Smooth muscle cell (in vitro differentiated cells): Measurements from ENCODE around the gene SDC3. TPM values are rescaled to one million over a fixed set of nuclear protein-coding genes. Genes with fewer than 3 reads are reported as not detected.

Experiments
- DNase-seq: peaks from one replicate; lab custom pipeline; 2025; ENCODE audit not compliant: unreplicated experiment; lab: John Stamatoyannopoulos, UW
- H2AFZ ChIP-seq: fragments of 200-600 bp; sonication (generic); 2 replicates; pipeline ENCODE4 v1.6.0; 2016; ENCODE audit warnings: antibody characterized with exemption, low read depth, mild to moderate bottlenecking
- H3F3A ChIP-seq: fragments of 200-600 bp; sonication (generic); 2 replicates; pipeline ENCODE4 v1.6.0; 2017; ENCODE audit warnings: antibody characterized with exemption, low read depth
- H3K27ac ChIP-seq: fragments of 200-600 bp; sonication (generic); 2 replicates; pipeline ENCODE4 v1.5.1; 2016; ENCODE audit warnings: low read depth, mild to moderate bottlenecking
- H3K27me3 ChIP-seq: fragments of 200-600 bp; sonication (generic); 2 replicates; pipeline ENCODE4 v1.6.1; 2016; ENCODE audit warnings: low read depth, mild to moderate bottlenecking
- H3K36me3 ChIP-seq: fragments of 200-600 bp; sonication (generic); 2 replicates; pipeline ENCODE4 v1.5.1; 2016; ENCODE audit warnings: low read depth
- H3K4me1 ChIP-seq: fragments of 200-600 bp; sonication (generic); 2 replicates; pipeline ENCODE4 v1.5.1; 2016; ENCODE audit warnings: low read depth
- H3K4me2 ChIP-seq: fragments of 200-600 bp; sonication (generic); 2 replicates; pipeline ENCODE4 v1.6.0; 2016; ENCODE audit warnings: mild to moderate bottlenecking
- H3K4me3 ChIP-seq: fragments of 200-600 bp; sonication (generic); 2 replicates; pipeline ENCODE4 v1.5.1; 2016; ENCODE audit warnings: mild to moderate bottlenecking
- H3K79me2 ChIP-seq: fragments of 200-600 bp; sonication (generic); 2 replicates; pipeline ENCODE4 v1.6.0; 2016; ENCODE audit warnings: low read depth, mild to moderate bottlenecking
- H3K9ac ChIP-seq: fragments of 200-600 bp; sonication (generic); 2 replicates; pipeline ENCODE4 v1.6.0; 2016; ENCODE audit warnings: low read depth
- H3K9me3 ChIP-seq: fragments of 200-600 bp; sonication (generic); replicated peaks from 2 replicates; pipeline ENCODE4 v1.5.1; 2016; ENCODE audit warnings: low read depth
- H4K20me1 ChIP-seq: fragments of 200-600 bp; sonication (generic); 2 replicates; pipeline ENCODE4 v1.6.0; 2016; ENCODE audit warnings: low read depth
- WGBS: methylation state at CpG from one replicate; pipeline ENCODE4 v1.1.7; 2016; ENCODE audit warnings: low lambda C conversion rate; 5-methylcytosine and 5-hydroxymethylcytosine counted together
- polyA plus RNA-seq: library from polyadenylated mRNA; unstranded; fragments of >200 nt; fragmentation: Nextera tagmentation; extraction: Ambion mirVana; gene quantifications from 2 replicates; pipeline ENCODE4 v1.2.1, GENCODE V29; 2016
- total RNA-seq: library from RNA; depleted of rRNA; stranded (reverse); fragments of >200 nt; gene quantifications from 2 replicates; pipeline ENCODE4 v1.2.3, GENCODE V29; 2014
- TF ChIP-seq, protein P1 (sequence below): fragments of 200-600 bp; sonication (generic); IDR thresholded peaks from 2 replicates; pipeline ENCODE4 v1.5.1; 2017; ENCODE audit warnings: borderline replicate concordance, mild to moderate bottlenecking, antibody characterized with exemption; ENCODE audit not compliant: insufficient read depth, poor library complexity, severe bottlenecking

SDC3 gene, protein sequence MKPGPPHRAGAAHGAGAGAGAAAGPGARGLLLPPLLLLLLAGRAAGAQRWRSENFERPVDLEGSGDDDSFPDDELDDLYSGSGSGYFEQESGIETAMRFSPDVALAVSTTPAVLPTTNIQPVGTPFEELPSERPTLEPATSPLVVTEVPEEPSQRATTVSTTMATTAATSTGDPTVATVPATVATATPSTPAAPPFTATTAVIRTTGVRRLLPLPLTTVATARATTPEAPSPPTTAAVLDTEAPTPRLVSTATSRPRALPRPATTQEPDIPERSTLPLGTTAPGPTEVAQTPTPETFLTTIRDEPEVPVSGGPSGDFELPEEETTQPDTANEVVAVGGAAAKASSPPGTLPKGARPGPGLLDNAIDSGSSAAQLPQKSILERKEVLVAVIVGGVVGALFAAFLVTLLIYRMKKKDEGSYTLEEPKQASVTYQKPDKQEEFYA
- 45.8 and 46.3 TPM in 2 replicates for total RNA-seq
- 86.8 and 112 TPM in 2 replicates for polyA plus RNA-seq

DNA sequence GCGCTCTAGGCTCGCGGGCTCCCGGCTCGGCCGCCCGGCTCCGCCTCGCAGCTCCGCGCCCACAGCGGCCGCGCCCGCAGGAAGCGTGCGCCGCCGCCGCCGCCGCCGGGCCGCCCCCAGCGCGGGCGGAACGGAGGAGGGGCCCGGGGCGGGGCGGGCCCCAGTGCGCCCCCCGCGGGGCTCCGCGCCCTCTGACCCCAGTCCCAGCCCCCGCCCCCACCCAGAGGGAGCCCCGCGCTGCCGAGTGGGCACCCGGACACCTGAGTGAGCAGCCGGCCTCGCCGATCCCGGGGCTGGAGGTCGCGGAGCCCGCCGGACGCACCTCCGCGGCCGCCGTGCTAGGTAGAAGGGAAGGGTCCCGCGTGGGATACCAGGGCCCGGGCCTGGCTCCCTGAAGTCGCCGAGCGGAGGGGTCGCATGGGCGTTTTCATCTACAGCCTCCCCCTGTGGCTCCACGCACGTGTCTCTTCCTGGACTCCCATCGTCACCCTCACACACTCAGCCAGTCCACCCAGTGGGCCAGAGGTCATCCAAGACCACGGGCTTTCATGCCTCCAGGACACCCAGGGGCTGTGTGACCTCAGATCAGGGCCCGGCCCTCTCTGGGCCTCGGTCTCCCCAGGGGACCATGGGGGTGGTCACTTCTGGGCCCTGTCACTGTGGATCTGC, at the start of gene SDC3:
Gene SDC3 (minus strand): TSS at position 63 of the 669 bp plus-strand sequence. CDS start 172 bp downstream, outside the sequence.
- Histone ChIP-seq H3K36me3 (no peaks in the 10 kb centered on the region), H3K4me3 (peak within 1 kb of the TSS; percentile 67), H3K9ac (peak within 1 kb of the TSS; percentile 77), H2AFZ (peak within 1 kb of the TSS; percentile 85), H3F3A (peaks cover 12% of the 10 kb centered on the region), H3K4me1 (peaks cover 25% of the 10 kb centered on the region), H3K4me2 (peak within 1 kb of the TSS; percentile 95), H3K9me3 (no peaks in the 10 kb centered on the region), H3K79me2 (peaks cover 32% of the 10 kb centered on the region), H4K20me1 (peaks cover 37% of the 10 kb centered on the region), H3K27ac (peak within 1 kb of the TSS; percentile 44), H3K27me3 (no peaks in the 10 kb centered on the region)
- WGBS, result 12% methylated on average over 22 of the region's 68 CpGs
- TF ChIP-seq, protein P1, sequence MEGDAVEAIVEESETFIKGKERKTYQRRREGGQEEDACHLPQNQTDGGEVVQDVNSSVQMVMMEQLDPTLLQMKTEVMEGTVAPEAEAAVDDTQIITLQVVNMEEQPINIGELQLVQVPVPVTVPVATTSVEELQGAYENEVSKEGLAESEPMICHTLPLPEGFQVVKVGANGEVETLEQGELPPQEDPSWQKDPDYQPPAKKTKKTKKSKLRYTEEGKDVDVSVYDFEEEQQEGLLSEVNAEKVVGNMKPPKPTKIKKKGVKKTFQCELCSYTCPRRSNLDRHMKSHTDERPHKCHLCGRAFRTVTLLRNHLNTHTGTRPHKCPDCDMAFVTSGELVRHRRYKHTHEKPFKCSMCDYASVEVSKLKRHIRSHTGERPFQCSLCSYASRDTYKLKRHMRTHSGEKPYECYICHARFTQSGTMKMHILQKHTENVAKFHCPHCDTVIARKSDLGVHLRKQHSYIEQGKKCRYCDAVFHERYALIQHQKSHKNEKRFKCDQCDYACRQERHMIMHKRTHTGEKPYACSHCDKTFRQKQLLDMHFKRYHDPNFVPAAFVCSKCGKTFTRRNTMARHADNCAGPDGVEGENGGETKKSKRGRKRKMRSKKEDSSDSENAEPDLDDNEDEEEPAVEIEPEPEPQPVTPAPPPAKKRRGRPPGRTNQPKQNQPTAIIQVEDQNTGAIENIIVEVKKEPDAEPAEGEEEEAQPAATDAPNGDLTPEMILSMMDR, result no peak
- no peak for DNase-seq

DNA sequence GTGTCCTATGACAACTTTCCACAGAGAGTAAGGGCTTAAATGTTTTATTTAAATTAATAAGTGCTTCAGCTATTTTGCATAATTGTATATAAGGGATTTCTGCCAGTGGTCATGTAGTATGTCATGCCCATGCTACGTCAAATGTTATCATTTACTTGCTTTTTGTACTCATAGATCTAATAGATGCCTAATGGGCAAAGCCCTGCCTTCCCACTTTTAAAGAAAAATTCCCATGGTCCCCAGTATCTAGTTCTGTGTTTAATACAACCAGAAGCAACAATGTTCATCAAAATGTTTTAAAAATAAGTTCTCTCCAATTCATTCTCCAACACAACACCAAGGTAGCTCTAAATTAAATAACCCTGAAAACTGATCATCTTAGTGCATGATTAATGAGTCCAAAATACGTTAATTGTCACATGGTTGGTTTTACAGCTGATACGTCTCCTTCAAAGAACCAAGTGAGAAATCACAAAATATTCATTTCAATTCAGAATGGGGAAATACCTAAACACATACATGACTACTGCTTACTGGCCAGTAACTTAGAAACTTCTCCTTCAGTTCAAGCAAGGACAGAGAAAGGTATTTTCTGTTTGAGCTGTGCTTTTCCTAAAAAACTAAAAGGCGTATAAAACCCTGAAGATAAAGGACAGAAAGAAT, 49.1 kb upstream of the SDC3 start:
- peaks cover 23% of the 10 kb centered on the region for H3K36me3 ChIP-seq
- H2AFZ ChIP-seq, result no peak overlapping the region
- H3K27ac ChIP-seq, result peak overlapping the region; percentile 16
- peaks cover 99% of the 10 kb centered on the region for H4K20me1 ChIP-seq
- DNase-seq, result no peak
- H3K27me3 ChIP-seq, result no peaks in the 10 kb centered on the region
- H3K4me3 ChIP-seq, result no peak overlapping the region
- H3K9ac ChIP-seq, result no peak overlapping the region
- WGBS, result 93% methylated on average over 4 of the region's 4 CpGs
- TF ChIP-seq, protein P1, result no peak
- H3K4me1 ChIP-seq, result peaks cover 2% of the 10 kb centered on the region
- H3K79me2 ChIP-seq, result peaks cover 83% of the 10 kb centered on the region
- H3K4me2 ChIP-seq, result no peak overlapping the region
- no peaks in the 10 kb centered on the region for H3K9me3 ChIP-seq
- H3F3A ChIP-seq, result peaks cover 9% of the 10 kb centered on the region

DNA sequence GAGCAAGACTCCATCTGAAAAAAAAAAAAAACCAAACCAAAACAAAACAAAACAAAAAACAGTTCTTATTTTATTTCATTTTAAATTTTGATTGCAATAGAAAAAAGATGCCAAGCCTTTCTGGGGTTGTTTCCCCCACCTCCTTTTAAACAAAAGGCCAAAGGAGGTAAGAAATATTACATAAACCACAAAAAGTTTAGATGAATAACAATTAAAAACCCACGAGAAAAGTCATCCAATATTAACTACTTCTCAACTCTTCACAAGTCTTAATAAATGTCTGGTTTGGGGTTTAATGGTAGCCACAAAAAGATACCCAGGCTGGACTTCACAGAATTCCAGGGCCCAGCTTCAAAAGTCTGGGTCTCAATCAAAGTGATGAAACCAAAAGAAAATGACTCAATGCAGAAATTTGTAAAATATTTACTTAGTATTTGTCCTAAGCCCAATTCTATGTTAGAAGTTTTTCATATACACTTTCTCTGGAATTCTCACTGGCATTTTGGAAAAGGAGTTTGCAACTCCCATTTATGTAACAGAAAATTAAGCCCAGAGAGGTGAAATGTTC, 47.0 kb upstream of the SDC3 start:
- Histone ChIP-seq H3K36me3 (peaks cover 32% of the 10 kb centered on the region), H2AFZ (no peak overlapping the region), H3K27ac (peak overlapping the region; percentile 57), H4K20me1 (peaks cover 96% of the 10 kb centered on the region), H3K9me3 (no peaks in the 10 kb centered on the region), H3K4me1 (peaks cover 2% of the 10 kb centered on the region), H3K27me3 (no peaks in the 10 kb centered on the region), H3K9ac (no peak overlapping the region), H3F3A (peaks cover 9% of the 10 kb centered on the region), H3K4me2 (peak overlapping the region; percentile 38), H3K4me3 (no peak overlapping the region), H3K79me2 (peaks cover 67% of the 10 kb centered on the region)
- no peak for DNase-seq
- WGBS, result 27% methylated on average over 1 of the region's 1 CpG
- TF ChIP-seq, protein P1, result no peak
